HL-60 (cell line): ENCODE results near the gene NALCN.

Source experiments
- DNase-seq, 2 experiments: peaks; one replicate each; pipeline ENCODE4 v3.0.0-alpha.2; 2010 to 2020; ENCODE audit warnings: low read depth in 1 of 2, low spot score in 1 of 2
- H3K27ac ChIP-seq: fragments of 250-450 bp; sonication (Bioruptor Pico); replicated peaks from 2 replicates; pipeline ENCODE4 v1.5.1; 2020; ENCODE audit warnings: mild to moderate bottlenecking, moderate library complexity
- H3K27me3 ChIP-seq: fragments of 250-450 bp; sonication (Bioruptor Pico); 2 replicates; pipeline ENCODE4 v1.5.1; 2021; ENCODE audit warnings: mild to moderate bottlenecking, moderate library complexity; ENCODE audit not compliant: insufficient read depth, poor library complexity, severe bottlenecking
- H3K4me3 ChIP-seq: replicated peaks from 2 replicates; pipeline ENCODE4 v1.5.1; 2011; ENCODE audit warnings: mild to moderate bottlenecking, control low read depth, low read length; ENCODE audit not compliant: insufficient read depth
- GABPA ChIP-seq: IDR thresholded peaks from 2 replicates; pipeline ENCODE4 v1.6.1; 2012; ENCODE audit warnings: low read depth
- POLR2AphosphoS5 ChIP-seq: IDR thresholded peaks from 2 replicates; pipeline ENCODE4 v1.6.1; 2012; ENCODE audit warnings: low read depth
- SPI1 ChIP-seq: IDR thresholded peaks from 2 replicates; pipeline ENCODE4 v1.6.1; 2012; ENCODE audit warnings: low read depth, mild to moderate bottlenecking, borderline replicate concordance
- TF ChIP-seq, protein P1 (sequence below): IDR thresholded peaks from one replicate; pipeline ENCODE4 v1.5.1; 2011; ENCODE audit warnings: low read length, control low read depth, inconsistent platforms; ENCODE audit not compliant: insufficient read depth
- TF ChIP-seq, protein P2 (sequence below): IDR thresholded peaks from 2 replicates; pipeline ENCODE4 v1.6.1; 2012; ENCODE audit warnings: low read depth; ENCODE audit not compliant: insufficient replicate concordance

The NALCN gene

DNA sequence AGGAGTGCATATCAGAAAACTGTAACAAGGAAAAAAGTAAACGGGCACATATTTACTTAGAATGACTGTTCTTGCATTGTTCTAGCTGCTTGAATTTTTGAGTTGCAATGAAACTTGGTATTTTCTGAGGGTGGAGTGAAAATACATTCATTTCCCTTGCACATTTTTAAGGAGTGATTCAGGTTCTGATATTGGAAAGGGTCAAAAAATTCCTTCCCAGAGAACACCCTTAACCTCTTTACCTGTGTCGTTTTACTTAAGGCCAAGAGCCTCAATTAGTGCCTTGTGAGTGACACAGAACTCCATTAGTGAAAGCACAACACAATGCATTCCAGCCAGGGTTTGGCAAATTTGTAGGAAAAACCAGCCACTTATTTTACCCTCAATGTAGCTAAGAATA is 38.5 kb upstream of the NALCN start:
- Histone ChIP-seq H3K27me3 (peaks cover 19% of the 10 kb centered on the region), H3K4me3 (no peak overlapping the region), H3K27ac (no peak overlapping the region)
- TF ChIP-seq, protein P1, sequence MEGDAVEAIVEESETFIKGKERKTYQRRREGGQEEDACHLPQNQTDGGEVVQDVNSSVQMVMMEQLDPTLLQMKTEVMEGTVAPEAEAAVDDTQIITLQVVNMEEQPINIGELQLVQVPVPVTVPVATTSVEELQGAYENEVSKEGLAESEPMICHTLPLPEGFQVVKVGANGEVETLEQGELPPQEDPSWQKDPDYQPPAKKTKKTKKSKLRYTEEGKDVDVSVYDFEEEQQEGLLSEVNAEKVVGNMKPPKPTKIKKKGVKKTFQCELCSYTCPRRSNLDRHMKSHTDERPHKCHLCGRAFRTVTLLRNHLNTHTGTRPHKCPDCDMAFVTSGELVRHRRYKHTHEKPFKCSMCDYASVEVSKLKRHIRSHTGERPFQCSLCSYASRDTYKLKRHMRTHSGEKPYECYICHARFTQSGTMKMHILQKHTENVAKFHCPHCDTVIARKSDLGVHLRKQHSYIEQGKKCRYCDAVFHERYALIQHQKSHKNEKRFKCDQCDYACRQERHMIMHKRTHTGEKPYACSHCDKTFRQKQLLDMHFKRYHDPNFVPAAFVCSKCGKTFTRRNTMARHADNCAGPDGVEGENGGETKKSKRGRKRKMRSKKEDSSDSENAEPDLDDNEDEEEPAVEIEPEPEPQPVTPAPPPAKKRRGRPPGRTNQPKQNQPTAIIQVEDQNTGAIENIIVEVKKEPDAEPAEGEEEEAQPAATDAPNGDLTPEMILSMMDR: no peak
- TF ChIP-seq SPI1 (no peak), POLR2AphosphoS5 (no peak), GABPA (no peak)
- TF ChIP-seq, protein P2, sequence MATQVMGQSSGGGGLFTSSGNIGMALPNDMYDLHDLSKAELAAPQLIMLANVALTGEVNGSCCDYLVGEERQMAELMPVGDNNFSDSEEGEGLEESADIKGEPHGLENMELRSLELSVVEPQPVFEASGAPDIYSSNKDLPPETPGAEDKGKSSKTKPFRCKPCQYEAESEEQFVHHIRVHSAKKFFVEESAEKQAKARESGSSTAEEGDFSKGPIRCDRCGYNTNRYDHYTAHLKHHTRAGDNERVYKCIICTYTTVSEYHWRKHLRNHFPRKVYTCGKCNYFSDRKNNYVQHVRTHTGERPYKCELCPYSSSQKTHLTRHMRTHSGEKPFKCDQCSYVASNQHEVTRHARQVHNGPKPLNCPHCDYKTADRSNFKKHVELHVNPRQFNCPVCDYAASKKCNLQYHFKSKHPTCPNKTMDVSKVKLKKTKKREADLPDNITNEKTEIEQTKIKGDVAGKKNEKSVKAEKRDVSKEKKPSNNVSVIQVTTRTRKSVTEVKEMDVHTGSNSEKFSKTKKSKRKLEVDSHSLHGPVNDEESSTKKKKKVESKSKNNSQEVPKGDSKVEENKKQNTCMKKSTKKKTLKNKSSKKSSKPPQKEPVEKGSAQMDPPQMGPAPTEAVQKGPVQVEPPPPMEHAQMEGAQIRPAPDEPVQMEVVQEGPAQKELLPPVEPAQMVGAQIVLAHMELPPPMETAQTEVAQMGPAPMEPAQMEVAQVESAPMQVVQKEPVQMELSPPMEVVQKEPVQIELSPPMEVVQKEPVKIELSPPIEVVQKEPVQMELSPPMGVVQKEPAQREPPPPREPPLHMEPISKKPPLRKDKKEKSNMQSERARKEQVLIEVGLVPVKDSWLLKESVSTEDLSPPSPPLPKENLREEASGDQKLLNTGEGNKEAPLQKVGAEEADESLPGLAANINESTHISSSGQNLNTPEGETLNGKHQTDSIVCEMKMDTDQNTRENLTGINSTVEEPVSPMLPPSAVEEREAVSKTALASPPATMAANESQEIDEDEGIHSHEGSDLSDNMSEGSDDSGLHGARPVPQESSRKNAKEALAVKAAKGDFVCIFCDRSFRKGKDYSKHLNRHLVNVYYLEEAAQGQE: no peak
- no peak for DNase-seq

DNA sequence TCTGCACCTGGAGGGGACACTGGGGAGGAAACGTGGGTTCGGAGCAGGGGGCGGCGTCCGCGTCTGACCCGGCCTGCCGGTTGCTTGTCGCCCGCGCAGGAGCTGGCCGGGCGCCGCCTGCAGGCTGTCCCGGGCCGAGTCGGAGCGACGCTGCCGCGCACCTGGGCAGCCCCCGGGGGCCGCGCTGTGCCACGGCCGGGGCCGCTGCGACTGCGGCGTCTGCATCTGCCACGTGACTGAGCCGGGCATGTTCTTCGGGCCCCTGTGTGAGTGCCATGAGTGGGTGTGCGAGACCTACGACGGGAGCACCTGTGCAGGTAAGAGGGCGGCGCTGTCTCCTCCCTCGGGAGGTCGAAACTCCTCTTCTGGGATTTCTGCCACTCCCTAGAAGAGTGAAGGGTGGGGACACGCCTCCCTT is 37.5 kb upstream of the NALCN start:
- TF ChIP-seq POLR2AphosphoS5: no peak
- TF ChIP-seq SPI1: no peak
- TF ChIP-seq, protein P1: no peak
- TF ChIP-seq GABPA: no peak
- TF ChIP-seq, protein P2: no peak
- Histone ChIP-seq H3K27me3 (peaks cover 19% of the 10 kb centered on the region), H3K4me3 (no peak overlapping the region), H3K27ac (no peak overlapping the region)
- no peak for DNase-seq

DNA sequence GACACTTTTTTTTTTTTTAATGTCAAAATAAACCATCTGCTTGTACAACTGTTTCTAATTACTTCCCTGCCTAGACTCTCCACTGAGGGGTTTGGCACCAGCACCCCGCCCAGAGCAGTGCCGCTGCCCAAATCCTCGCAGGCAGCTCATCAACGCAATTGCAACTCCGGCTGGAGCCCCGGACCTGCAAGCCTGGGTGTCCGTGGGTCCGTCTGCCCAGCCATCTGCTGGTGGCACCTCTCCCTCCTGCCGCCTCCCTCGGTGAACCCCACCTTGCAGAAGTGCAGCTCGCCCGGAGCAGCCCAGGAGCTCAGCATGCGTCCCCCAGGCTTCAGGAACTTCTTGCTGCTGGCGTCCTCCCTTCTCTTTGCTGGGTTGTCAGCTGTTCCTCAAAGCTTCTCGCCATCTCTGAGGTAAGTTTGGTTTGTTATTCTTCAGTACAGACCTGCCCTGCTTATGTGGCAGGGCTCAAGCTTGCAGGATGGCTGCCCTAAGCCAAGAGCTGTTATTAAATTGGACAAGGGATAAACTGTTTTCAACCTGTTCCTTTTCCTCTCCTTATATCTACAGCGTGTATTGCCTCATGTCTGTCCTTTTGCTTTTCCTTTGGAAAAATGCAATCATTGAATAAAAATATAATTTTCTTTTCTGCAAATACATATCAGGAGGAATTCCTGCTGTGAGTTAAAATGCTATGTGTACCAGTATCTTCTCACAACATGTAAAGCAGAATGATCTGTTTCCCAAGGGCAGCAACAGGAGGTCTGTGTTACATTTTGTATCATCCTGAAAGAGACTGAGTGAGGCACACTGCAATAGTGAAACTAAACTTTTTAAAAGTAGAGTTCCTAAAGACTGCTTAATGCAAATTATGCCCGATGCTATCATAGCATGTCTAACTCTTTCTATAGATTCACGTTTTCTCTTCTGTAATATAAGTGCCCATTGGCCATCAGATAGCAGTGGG is 36.5 kb upstream of the NALCN start, which contains the start of gene ITGBL1:
Gene ITGBL1, plus strand, starts transcription at position 157 of the 967 bp plus-strand sequence. Its CDS starts 159 bp downstream, at position 316.
- H3K27me3 ChIP-seq: peaks cover 19% of the 10 kb centered on the region
- no peak for DNase-seq
- TF ChIP-seq POLR2AphosphoS5 (no peak), SPI1 (no peak), GABPA (no peak)
- TF ChIP-seq, protein P1: no peak
- TF ChIP-seq, protein P2: no peak
- H3K27ac ChIP-seq: no peak within 1 kb of the TSS
- no peak within 1 kb of the TSS for H3K4me3 ChIP-seq
